ENCODE measurements around the gene AKT3.
"Not testable (repeated sequence)": the region's sequence is repeated elsewhere in the genome, so short reads cannot be mapped to it uniquely, and the experiment has no call there.

AKT3 gene

DNA sequence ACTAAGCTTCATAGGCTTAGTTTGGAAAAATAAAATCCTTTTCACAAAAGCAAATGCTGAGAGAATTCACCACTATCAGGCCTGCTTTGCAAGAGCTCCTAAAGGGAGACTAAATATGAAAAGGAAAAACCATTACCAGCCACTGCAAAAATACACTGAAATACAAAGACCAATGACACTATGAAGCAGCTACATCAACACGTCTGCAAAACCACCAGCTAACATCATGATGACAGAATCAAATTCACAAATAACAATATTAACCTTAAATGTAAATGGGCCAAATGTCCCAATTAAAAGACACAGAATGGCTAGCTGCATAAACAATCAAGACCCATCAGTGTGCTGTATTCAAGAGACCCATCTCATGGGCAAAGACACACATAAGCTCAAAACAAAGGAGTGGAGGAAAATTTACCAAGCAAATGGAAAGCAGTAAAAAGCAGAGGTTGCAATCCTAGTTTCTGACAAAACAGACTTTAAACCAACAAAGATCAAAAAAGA lies 28.8 kb downstream of the AKT3 start:
- TF ChIP-seq, protein P1, sequence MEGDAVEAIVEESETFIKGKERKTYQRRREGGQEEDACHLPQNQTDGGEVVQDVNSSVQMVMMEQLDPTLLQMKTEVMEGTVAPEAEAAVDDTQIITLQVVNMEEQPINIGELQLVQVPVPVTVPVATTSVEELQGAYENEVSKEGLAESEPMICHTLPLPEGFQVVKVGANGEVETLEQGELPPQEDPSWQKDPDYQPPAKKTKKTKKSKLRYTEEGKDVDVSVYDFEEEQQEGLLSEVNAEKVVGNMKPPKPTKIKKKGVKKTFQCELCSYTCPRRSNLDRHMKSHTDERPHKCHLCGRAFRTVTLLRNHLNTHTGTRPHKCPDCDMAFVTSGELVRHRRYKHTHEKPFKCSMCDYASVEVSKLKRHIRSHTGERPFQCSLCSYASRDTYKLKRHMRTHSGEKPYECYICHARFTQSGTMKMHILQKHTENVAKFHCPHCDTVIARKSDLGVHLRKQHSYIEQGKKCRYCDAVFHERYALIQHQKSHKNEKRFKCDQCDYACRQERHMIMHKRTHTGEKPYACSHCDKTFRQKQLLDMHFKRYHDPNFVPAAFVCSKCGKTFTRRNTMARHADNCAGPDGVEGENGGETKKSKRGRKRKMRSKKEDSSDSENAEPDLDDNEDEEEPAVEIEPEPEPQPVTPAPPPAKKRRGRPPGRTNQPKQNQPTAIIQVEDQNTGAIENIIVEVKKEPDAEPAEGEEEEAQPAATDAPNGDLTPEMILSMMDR (IDR thresholded peaks at IDR 0.05), result no peak
- Histone ChIP-seq H3K4me3 (no peak overlapping the region), H3K27ac (no peak overlapping the region)
- no peak for DNase-seq (ENCODE audit: low spot score)

DNA sequence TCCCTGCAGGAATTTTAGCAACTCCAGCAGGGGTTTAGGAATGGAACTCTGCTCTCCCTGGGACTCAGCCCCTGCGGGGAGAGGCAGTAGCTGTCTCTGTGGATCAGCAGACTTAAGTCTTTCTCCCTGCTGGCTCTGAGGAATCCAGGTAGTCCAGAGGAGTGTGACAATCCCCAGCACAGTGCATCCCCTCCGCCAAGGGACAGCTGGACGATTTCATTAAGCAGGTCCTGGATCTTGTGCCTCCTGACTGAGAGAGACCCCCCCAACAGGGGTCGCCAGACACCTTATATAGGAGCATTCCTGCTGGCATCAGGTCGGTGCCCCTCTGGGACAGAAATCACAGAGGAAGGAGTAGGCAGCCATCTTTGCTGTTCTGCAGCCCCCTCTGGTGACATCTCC lies 30.6 kb downstream of the AKT3 start:
- Histone ChIP-seq H3K27ac (no peak overlapping the region), H3K4me3 (no peak overlapping the region)
- TF ChIP-seq, protein P1 (IDR thresholded peaks at IDR 0.05), result no peak
- DNase-seq (ENCODE audit: low spot score), result no peak

DNA sequence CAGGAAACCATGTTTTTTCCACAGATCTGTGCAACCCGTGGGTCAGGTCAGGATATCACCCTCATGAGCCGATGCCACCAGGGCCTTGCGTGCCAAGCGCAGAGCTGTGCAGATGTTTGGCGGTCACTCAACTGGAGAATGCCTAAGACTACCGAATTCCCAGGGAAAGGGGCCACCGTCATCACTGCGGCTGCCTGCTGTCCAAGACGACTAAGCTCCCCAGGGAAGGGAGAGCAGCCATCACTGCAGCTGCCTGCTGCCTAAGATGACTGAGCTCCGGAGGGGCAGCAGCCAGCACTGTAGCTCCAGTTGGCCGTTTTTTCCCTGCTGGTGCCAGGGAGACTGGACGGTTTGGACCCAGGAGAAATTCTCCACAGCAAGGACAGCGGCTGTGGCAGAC lies 31.1 kb downstream of the AKT3 start:
- no peak for DNase-seq (ENCODE audit: low spot score)
- TF ChIP-seq, protein P1 (IDR thresholded peaks at IDR 0.05), result no peak
- H3K4me3 ChIP-seq, result no peak overlapping the region
- H3K27ac ChIP-seq, result no peak overlapping the region

DNA sequence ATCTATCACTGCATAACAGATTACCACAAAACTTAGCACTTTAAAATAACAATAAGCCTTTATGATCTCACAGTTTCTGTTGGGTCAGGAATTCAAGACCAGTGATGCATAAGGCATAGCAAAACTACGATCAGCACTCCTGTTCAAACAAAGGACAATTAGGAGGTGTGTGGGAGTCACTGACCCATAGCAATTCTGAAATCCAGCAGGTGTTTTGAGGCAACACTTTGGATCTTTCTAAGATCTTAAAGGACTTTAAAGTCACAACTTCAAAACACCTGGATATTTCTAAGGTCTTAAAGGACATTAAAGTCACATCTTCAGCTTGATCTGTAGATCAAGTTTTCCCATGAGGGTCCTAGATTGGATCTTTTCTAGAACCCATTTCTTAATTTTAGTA lies 35.3 kb downstream of the AKT3 start:
- Histone ChIP-seq H3K27ac (no peak overlapping the region), H3K4me3 (no peak overlapping the region)
- TF ChIP-seq, protein P1 (IDR thresholded peaks at IDR 0.05), result no peak
- DNase-seq (ENCODE audit: low spot score), result no peak

DNA sequence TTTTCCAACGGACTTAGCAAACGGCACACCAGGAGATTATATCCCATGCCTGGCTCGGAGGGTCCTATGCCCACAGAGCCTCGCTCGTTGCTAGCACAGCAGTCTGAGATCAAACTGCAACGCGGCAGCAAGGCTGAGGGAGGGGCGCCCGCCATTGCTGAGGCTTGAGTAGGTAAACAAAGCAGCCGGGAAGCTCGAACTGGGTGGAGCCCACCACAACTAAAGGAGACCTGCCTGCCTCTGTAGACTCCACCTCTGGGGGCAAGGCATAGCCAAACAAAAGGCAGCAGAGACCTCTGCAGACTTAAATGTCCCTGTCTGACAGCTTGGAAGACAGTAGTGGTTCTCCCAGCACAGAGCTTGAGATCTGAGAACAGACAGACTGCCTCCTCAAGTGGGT lies 42.7 kb downstream of the AKT3 start:
- H3K27ac ChIP-seq; DNase-seq (ENCODE audit: low spot score); H3K4me3 ChIP-seq: not testable (repeated sequence)

DNA sequence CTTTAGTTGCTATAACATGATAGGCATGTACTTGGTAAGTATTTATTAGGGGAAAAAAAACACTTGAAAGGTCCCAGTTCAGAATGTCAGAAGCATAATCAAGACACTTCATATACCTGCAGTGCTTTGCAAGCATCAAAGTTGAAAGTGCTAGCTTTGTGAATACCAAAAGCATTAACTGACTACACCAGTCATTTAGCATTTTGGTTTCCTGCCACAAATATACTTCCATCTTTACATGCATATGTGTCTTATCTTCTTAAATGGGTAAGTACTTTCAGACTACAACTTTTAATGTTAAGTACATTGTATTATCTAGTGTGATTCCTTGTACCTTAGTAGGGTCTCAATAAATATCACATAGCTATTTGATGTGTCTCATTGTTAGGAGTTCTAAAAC lies 43.7 kb downstream of the AKT3 start:
- no peak for DNase-seq (ENCODE audit: low spot score)
- TF ChIP-seq, protein P1 (IDR thresholded peaks at IDR 0.05), result no peak
- Histone ChIP-seq H3K4me3 (no peak overlapping the region), H3K27ac (no peak overlapping the region)

- H3K27ac ChIP-seq, result no peak overlapping the region
- DNase-seq (ENCODE audit: low spot score), result no peak
- TF ChIP-seq, protein P1 (IDR thresholded peaks at IDR 0.05), result no peak
- H3K4me3 ChIP-seq, result no peak overlapping the region
Measured at GRCh38 chr1:243802736-243803135, 47.3 kb downstream of the AKT3 start.

DNA sequence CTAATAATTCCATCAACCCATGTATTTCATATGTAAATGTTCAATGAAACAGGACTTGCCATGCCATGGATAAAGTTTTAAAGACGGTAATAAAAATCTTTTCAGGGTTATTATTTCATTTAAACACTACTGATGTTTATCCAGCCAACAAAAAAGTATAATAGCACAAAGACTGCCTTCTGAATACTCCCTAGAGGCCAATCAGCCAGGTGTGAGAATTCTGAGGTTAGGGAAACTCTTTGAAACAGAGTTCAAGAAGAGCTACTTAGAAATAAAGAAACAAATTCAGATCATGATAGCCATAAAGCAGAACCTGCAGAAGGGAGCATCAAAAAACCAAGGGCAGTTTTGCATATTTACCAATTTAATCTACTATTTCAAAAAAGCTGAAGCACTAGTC lies 48.7 kb downstream of the AKT3 start:
- no peak overlapping the region for H3K27ac ChIP-seq
- no peak overlapping the region for H3K4me3 ChIP-seq
- no peak for DNase-seq (ENCODE audit: low spot score)
- TF ChIP-seq, protein P1 (IDR thresholded peaks at IDR 0.05), result no peak
